H9 (cell line): ENCODE results near the gene HIP1R. TPM values are rescaled to one million over a fixed set of nuclear protein-coding genes. Genes with fewer than 3 reads are reported as not detected.

Experiments
- DNase-seq: peaks from one replicate; pipeline ENCODE4 v3.0.0-alpha.2; 2017
- H2AFZ ChIP-seq: one replicate; pipeline ENCODE4 v1.6.1; 2013; ENCODE audit warnings: mild to moderate bottlenecking, low read length, control low read depth, moderate library complexity
- H2AK5ac ChIP-seq: 2 replicates; pipeline ENCODE4 v1.6.1; 2013; ENCODE audit warnings: low read length, control low read depth, mixed read lengths; ENCODE audit not compliant: insufficient read length
- H2BK120ac ChIP-seq: one replicate; pipeline ENCODE4 v1.6.1; 2013; ENCODE audit warnings: low read depth, mild to moderate bottlenecking, low read length, control low read depth, inconsistent platforms; ENCODE audit not compliant: poor library complexity, severe bottlenecking
- H2BK12ac ChIP-seq: 2 replicates; pipeline ENCODE4 v1.6.1; 2013; ENCODE audit warnings: low read length, control low read depth, mixed read lengths, low read depth; ENCODE audit not compliant: insufficient read length
- H2BK15ac ChIP-seq: 2 replicates; pipeline ENCODE4 v1.6.1; 2013; ENCODE audit warnings: low read depth, low read length, control low read depth
- H2BK20ac ChIP-seq: one replicate; pipeline ENCODE4 v1.6.1; 2013; ENCODE audit warnings: low read depth, mild to moderate bottlenecking, low read length, control low read depth, inconsistent platforms; ENCODE audit not compliant: poor library complexity, severe bottlenecking
- H2BK5ac ChIP-seq: 2 replicates; pipeline ENCODE4 v1.6.1; 2013; ENCODE audit warnings: low read length, control low read depth, mixed read lengths; ENCODE audit not compliant: insufficient read length
- H3K14ac ChIP-seq: 2 replicates; pipeline ENCODE4 v1.6.1; 2013; ENCODE audit warnings: low read length, control low read depth; ENCODE audit not compliant: insufficient read depth
- H3K18ac ChIP-seq: 2 replicates; pipeline ENCODE4 v1.6.1; 2013; ENCODE audit warnings: low read depth, mild to moderate bottlenecking, mixed read lengths, low read length, control low read depth; ENCODE audit not compliant: insufficient read length
- H3K23ac ChIP-seq: 2 replicates; pipeline ENCODE4 v1.6.1; 2013; ENCODE audit warnings: low read length, control low read depth, mixed read lengths, low read depth; ENCODE audit not compliant: insufficient read length
- H3K23me2 ChIP-seq: 2 replicates; pipeline ENCODE4 v1.6.1; 2013; ENCODE audit warnings: low read depth, mild to moderate bottlenecking, mixed read lengths, low read length, control low read depth; ENCODE audit not compliant: insufficient read length, poor library complexity, severe bottlenecking
- H3K27ac ChIP-seq: 2 replicates; pipeline ENCODE4 v1.5.1; 2013; ENCODE audit warnings: low read length, control low read depth, mixed read lengths, low read depth; ENCODE audit not compliant: insufficient read length
- H3K27me3 ChIP-seq: 2 replicates; pipeline ENCODE4 v1.6.1; 2013; ENCODE audit warnings: low read length, control low read depth, inconsistent platforms; ENCODE audit not compliant: insufficient read depth
- H3K4ac ChIP-seq: 2 replicates; pipeline ENCODE4 v1.6.1; 2013; ENCODE audit warnings: low read depth, mild to moderate bottlenecking, control low read depth, inconsistent platforms, low read length, moderate library complexity
- H3K4me1 ChIP-seq: 2 replicates; pipeline ENCODE4 v1.6.1; 2013; ENCODE audit warnings: low read length, control low read depth, inconsistent platforms; ENCODE audit not compliant: insufficient read depth
- H3K4me2 ChIP-seq: 2 replicates; pipeline ENCODE4 v1.6.1; 2013; ENCODE audit warnings: low read length, control low read depth, mixed read lengths; ENCODE audit not compliant: insufficient read length, insufficient read depth
- H3K56ac ChIP-seq: 2 replicates; pipeline ENCODE4 v1.6.1; 2013; ENCODE audit warnings: low read depth, mild to moderate bottlenecking, mixed read lengths, low read length, control low read depth; ENCODE audit not compliant: insufficient read length
- H3K79me1 ChIP-seq: 2 replicates; pipeline ENCODE4 v1.6.1; 2013; ENCODE audit warnings: low read depth, mild to moderate bottlenecking, moderate library complexity, low read length, control low read depth, inconsistent platforms; ENCODE audit not compliant: insufficient read depth, poor library complexity, severe bottlenecking
- H3K79me2 ChIP-seq: 2 replicates; pipeline ENCODE4 v1.6.1; 2013; ENCODE audit warnings: low read length, control low read depth, inconsistent platforms; ENCODE audit not compliant: insufficient read depth
- H3K9ac ChIP-seq: 2 replicates; pipeline ENCODE4 v1.6.1; 2013; ENCODE audit warnings: low read length, control low read depth, mixed read lengths; ENCODE audit not compliant: insufficient read length; ENCODE audit errors: extremely low read depth
- H3K9me3 ChIP-seq: one replicate; pipeline ENCODE4 v1.6.1; 2013; ENCODE audit warnings: low read depth, low read length, inconsistent platforms; ENCODE audit not compliant: control insufficient read depth
- H3T11ph ChIP-seq: one replicate; pipeline ENCODE4 v1.6.1; 2013; ENCODE audit warnings: mild to moderate bottlenecking, low read length, control low read depth, inconsistent platforms
- H4K20me1 ChIP-seq: one replicate; pipeline ENCODE4 v1.6.1; 2013; ENCODE audit not compliant: control insufficient read depth, insufficient read length, insufficient read depth
- H4K5ac ChIP-seq: 2 replicates; pipeline ENCODE4 v1.6.1; 2013; ENCODE audit warnings: low read depth, mild to moderate bottlenecking, mixed read lengths, low read length, control low read depth; ENCODE audit not compliant: insufficient read length
- H4K8ac ChIP-seq: replicated peaks from 2 replicates; pipeline ENCODE4 v1.6.1; 2013; ENCODE audit warnings: low read length, control low read depth, mixed read lengths, low read depth; ENCODE audit not compliant: insufficient read length
- H4K91ac ChIP-seq: 2 replicates; pipeline ENCODE4 v1.6.1; 2013; ENCODE audit warnings: low read depth, mild to moderate bottlenecking, moderate library complexity, mixed read lengths, low read length, control low read depth; ENCODE audit not compliant: insufficient read length
- H3K27ac Mint-ChIP-seq, 3 experiments: 2 replicates in 2 of 3; 3 replicates in 1 of 3; pipeline ENCODE4 v1.8.0; 2020 to 2021; ENCODE audit warnings: mixed read lengths in 3 of 3, mild to moderate bottlenecking in 1 of 3, moderate library complexity in 1 of 3
- H3K27me3 Mint-ChIP-seq: 2 replicates; pipeline ENCODE4 v1.8.0; 2021; ENCODE audit warnings: low read depth, mild to moderate bottlenecking, moderate library complexity, mixed read lengths
- H3K36me3 Mint-ChIP-seq, 3 experiments: 2 replicates in 2 of 3; 3 replicates in 1 of 3; pipeline ENCODE4 v1.8.0; 2020 to 2021; ENCODE audit warnings: low read depth in 3 of 3, mixed read lengths in 3 of 3; ENCODE audit not compliant: insufficient read depth in 1 of 3
- H3K4me1 Mint-ChIP-seq, 2 experiments: 2 replicates each; pipeline ENCODE4 v1.8.0; 2020; ENCODE audit warnings: mixed read lengths in 2 of 2
- H3K4me3 Mint-ChIP-seq, 2 experiments: 2 replicates in 1 of 2; 3 replicates in 1 of 2; pipeline ENCODE4 v1.8.0; 2020 to 2021; ENCODE audit warnings: mild to moderate bottlenecking in 2 of 2, mixed read lengths in 2 of 2, moderate library complexity in 1 of 2
- H3K9me3 Mint-ChIP-seq, 2 experiments: 2 replicates in 1 of 2; 3 replicates in 1 of 2; pipeline ENCODE4 v1.8.0; 2020; ENCODE audit warnings: mild to moderate bottlenecking in 2 of 2, mixed read lengths in 2 of 2, moderate library complexity in 1 of 2
- WGBS: extraction: QIAGEN DNeasy Blood & Tissue Kit; methylation state at CpG from one replicate; pipeline ENCODE4 v1.1.7; 2013; ENCODE audit warnings: missing lambda C conversion rate, low lambda C conversion rate, mixed read lengths; ENCODE audit not compliant: insufficient read length; ENCODE audit errors: extremely low coverage; 5-methylcytosine and 5-hydroxymethylcytosine counted together
- total RNA-seq: library from RNA; stranded (reverse); gene quantifications from 2 replicates; pipeline ENCODE4 v1.2.1, GENCODE V29; 2021
- TF ChIP-seq, protein P1 (sequence below): fragments of 200-600 bp; sonication (generic); conservative IDR thresholded peaks from 3 replicates; pipeline ENCODE4 v1.8.0; 2021; ENCODE audit warnings: antibody characterized with exemption, mild to moderate bottlenecking

HIP1R gene
- total RNA-seq, 1 experiment from 2014 or later: 17.4 TPM

DNA sequence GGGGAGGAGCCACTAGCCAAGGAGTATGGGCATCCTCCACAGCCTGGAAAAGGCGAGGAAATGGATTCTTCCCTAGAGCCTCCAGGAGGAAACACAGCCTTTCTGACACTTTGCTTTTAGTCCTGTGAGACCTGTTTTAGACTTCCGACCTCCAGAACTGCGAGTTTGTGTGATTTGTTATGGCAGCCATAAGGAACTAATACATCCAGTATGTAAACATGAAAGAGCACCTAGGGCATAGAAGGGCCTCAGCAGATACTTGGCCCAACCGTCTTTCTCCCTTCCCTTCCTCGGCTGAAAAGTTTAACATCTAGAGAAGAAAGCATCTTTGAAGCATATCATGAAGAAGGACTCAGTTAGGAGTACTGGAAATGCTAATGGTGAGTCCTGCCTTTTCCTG lies 3.6 kb downstream of the HIP1R start:
- H3K4me3 Mint-ChIP-seq: no peak overlapping the region
- Histone ChIP-seq H2BK5ac (no peak overlapping the region), H3K4me2 (no peak overlapping the region), H4K20me1 (no peaks in the 10 kb centered on the region), H3K9ac (no peak overlapping the region), H2BK20ac (no peak overlapping the region), H3K14ac (no peak overlapping the region), H3K4me1 (peaks cover 3% of the 10 kb centered on the region; the same call in 1 of the 2 replicates), H3K56ac (no peak overlapping the region), H4K8ac (no peak overlapping the region), H3K27ac (no peak overlapping the region), H2BK120ac (no peak overlapping the region), H4K5ac (no peak overlapping the region), H2BK12ac (no peak overlapping the region), H3K9me3 (no peaks in the 10 kb centered on the region), H2AK5ac (no peak overlapping the region), H3K4ac (no peak overlapping the region), H4K91ac (no peak overlapping the region), H3K79me2 (no peaks in the 10 kb centered on the region; the same call in 1 of the 2 replicates), H3K79me1 (no peaks in the 10 kb centered on the region), H3T11ph (no peak overlapping the region), H2BK15ac (no peak overlapping the region), H3K27me3 (peaks cover 10% of the 10 kb centered on the region), H3K18ac (no peak overlapping the region), H2AFZ (no peak overlapping the region), H3K23me2 (peaks cover 8% of the 10 kb centered on the region), H3K23ac (no peak overlapping the region)
- peaks cover 38 to 41% of the 10 kb centered on the region in 2 experiments for H3K4me1 Mint-ChIP-seq
- TF ChIP-seq, protein P1, sequence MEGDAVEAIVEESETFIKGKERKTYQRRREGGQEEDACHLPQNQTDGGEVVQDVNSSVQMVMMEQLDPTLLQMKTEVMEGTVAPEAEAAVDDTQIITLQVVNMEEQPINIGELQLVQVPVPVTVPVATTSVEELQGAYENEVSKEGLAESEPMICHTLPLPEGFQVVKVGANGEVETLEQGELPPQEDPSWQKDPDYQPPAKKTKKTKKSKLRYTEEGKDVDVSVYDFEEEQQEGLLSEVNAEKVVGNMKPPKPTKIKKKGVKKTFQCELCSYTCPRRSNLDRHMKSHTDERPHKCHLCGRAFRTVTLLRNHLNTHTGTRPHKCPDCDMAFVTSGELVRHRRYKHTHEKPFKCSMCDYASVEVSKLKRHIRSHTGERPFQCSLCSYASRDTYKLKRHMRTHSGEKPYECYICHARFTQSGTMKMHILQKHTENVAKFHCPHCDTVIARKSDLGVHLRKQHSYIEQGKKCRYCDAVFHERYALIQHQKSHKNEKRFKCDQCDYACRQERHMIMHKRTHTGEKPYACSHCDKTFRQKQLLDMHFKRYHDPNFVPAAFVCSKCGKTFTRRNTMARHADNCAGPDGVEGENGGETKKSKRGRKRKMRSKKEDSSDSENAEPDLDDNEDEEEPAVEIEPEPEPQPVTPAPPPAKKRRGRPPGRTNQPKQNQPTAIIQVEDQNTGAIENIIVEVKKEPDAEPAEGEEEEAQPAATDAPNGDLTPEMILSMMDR: no peak
- H3K9me3 Mint-ChIP-seq: peaks cover 2 to 3% of the 10 kb centered on the region in 2 experiments; a peak in 1 of 5 replicates
- peaks cover 0 to 4% (median 2%) of the 10 kb centered on the region in 3 experiments; a peak in 3 of 7 replicates for H3K36me3 Mint-ChIP-seq
- no CpG with 5 or more reads among the region's 5 CpGs for WGBS
- no peak for DNase-seq
- H3K27ac Mint-ChIP-seq: no peak overlapping the region
- peaks cover 67% of the 10 kb centered on the region for H3K27me3 Mint-ChIP-seq
